K562 (cell line): ENCODE results near the gene NAPA. TPM values are rescaled to one million over a fixed set of nuclear protein-coding genes. Genes with fewer than 3 reads are reported as not detected.
A peak's percentile ranks its signal among the peaks of the same experiment; 100 is the strongest.

Experiments
- ID3 ChIP-seq, 2 experiments: fragments of 250-450 bp in 1 of 2; fragments of 450-650 bp in 1 of 2; sonication (Bioruptor Pico) in 1 of 2; IDR thresholded peaks; 2 replicates each; pipeline versions ENCODE4 v1.6.1 to v1.8.0; 2016 to 2021; ENCODE audit warnings: mild to moderate bottlenecking in 2 of 2, moderate library complexity in 2 of 2, missing compliant biosample characterization in 1 of 2, missing genetic modification characterization in 1 of 2
- IRF2 ChIP-seq: sonication (generic); formaldehyde crosslinking; IDR thresholded peaks from 2 replicates; pipeline ENCODE4 v1.8.1; 2022; ENCODE audit warnings: mild to moderate bottlenecking, missing genetic modification reagents
- JUND ChIP-seq, 2 experiments: IDR thresholded peaks; 2 replicates in 1 of 2; 3 replicates in 1 of 2; pipeline ENCODE4 v1.6.1; 2011; ENCODE audit warnings: borderline replicate concordance in 2 of 2, low read depth in 2 of 2, low read length in 2 of 2, improper control_type of control experiment in 1 of 2, missing biosample characterization in 1 of 2, missing genetic modification characterization in 1 of 2, missing genetic modification reagents in 1 of 2
- MBD1 ChIP-seq: fragments of 250-450 bp; sonication (Bioruptor Pico); IDR thresholded peaks from 2 replicates; pipeline ENCODE4 v1.8.0; 2022; ENCODE audit warnings: inconsistent platforms
- MBD2 ChIP-seq: sonication (generic); IDR thresholded peaks from 2 replicates; pipeline ENCODE4 v1.6.1; 2016; ENCODE audit warnings: low read depth, borderline replicate concordance
- NR4A1 ChIP-seq, 2 experiments: fragments of 250-450 bp in 1 of 2; fragments of 450-650 bp in 1 of 2; sonication (Bioruptor Pico) in 1 of 2; IDR thresholded peaks; 2 replicates each; pipeline versions ENCODE4 v1.4.0 to v1.6.1; 2016 to 2020; ENCODE audit warnings: mild to moderate bottlenecking in 2 of 2, missing compliant biosample characterization in 1 of 2, missing genetic modification characterization in 1 of 2, moderate library complexity in 1 of 2
- RERE ChIP-seq: sonication (generic); formaldehyde crosslinking; IDR thresholded peaks from 2 replicates; pipeline ENCODE4 v1.8.0; 2023; ENCODE audit warnings: missing genetic modification reagents, mild to moderate bottlenecking, borderline replicate concordance
- SAFB ChIP-seq: fragments of 200-400 bp; formaldehyde crosslinking; IDR thresholded peaks from 2 replicates; pipeline ENCODE4 v1.6.1; 2017; ENCODE audit warnings: low read depth, low read length, borderline replicate concordance
- STAG1 ChIP-seq: sonication (generic); formaldehyde crosslinking; IDR thresholded peaks from 2 replicates; pipeline ENCODE4 v1.5.0; 2020; ENCODE audit warnings: missing genetic modification reagents, borderline replicate concordance
- TBL1XR1 ChIP-seq, 2 experiments: IDR thresholded peaks; 2 replicates each; pipeline ENCODE4 v1.6.1; 2012; ENCODE audit warnings: improper control_type of control experiment in 2 of 2, low read length in 2 of 2, mild to moderate bottlenecking in 1 of 2
- ZBTB1 ChIP-seq: sonication (generic); formaldehyde crosslinking; IDR thresholded peaks from 2 replicates; pipeline ENCODE4 v1.8.1; 2023; ENCODE audit warnings: missing genetic modification reagents, low read depth, mild to moderate bottlenecking, borderline replicate concordance
- ZBTB5 ChIP-seq: fragments of 450-650 bp; IDR thresholded peaks from 2 replicates; pipeline ENCODE4 v1.6.1; 2017; ENCODE audit warnings: antibody characterized with exemption
- polyA plus RNA-seq, 8 experiments: library from polyadenylated mRNA; depleted of rRNA in 4 of 8; stranded (reverse) in 5 of 8; unstranded in 3 of 8; fragments of >200 nt; fragmentation: Nextera tagmentation in 2 of 8; fragmentation: Illumina TruSeq in 1 of 8; extraction: Ambion mirVana in 2 of 8; extraction: Trizol in 1 of 8; gene quantifications; 2 replicates each; pipeline versions ENCODE4 v1.2.1 to v1.2.3, GENCODE V29; 2011 to 2014; ENCODE audit warnings: inconsistent platforms in 1 of 8, missing spikeins in 1 of 8
- total RNA-seq, 7 experiments: library from RNA; depleted of rRNA in 6 of 7; stranded (reverse); fragments of >200 nt in 6 of 7; fragmentation: Illumina TruSeq in 2 of 7; extraction: Trizol in 2 of 7; gene quantifications; 2 replicates each; pipeline versions ENCODE4 v1.2.1 to v1.2.3, GENCODE V29; 2011 to 2021; ENCODE audit warnings: low replicate concordance in 1 of 7

NAPA gene
- total and polyA plus RNA-seq, 9 of the 15 experiments (the other 6 are each of a cell fraction or from before 2014, with no cell fraction given), result 5.4 to 98.6 (median 77.5) TPM

GRCh38 chr19:47447470-47448359 is 67.1 kb downstream of the NAPA start (continued):
- TF ChIP-seq MBD1 (CRISPR knock-in tag) (peak; percentile 67; the same call in 1 of the 2 replicates), RERE (peak; percentile 76; the same call in 1 of the 2 replicates), TBL1XR1 (IDR thresholded peaks at IDR 0.05; ENCODE audit: low read length in 2 of 2) (no peak), JUND (IDR thresholded peaks at IDR 0.05; ENCODE audit: borderline replicate concordance, low read depth, low read length) (0 out of 2 replicates have a peak, but pooled peaks have one; percentile 23), JUND (tag; IDR thresholded peaks at IDR 0.05; ENCODE audit: borderline replicate concordance, low read depth, low read length) (no peak; the same call in 2 of the 3 replicates), IRF2 (CRISPR knock-in tag) (0 out of 2 replicates have a peak, but pooled peaks have one; percentile 78), SAFB (0 out of 2 replicates have a peak, but pooled peaks have one; percentile 44), MBD2 (0 out of 2 replicates have a peak, but pooled peaks have one; percentile 4), ID3 (CRISPR knock-in tag; IDR thresholded peaks at IDR 0.05) (no peak), ID3 (tag; IDR thresholded peaks at IDR 0.05) (peak; percentile 59), NR4A1 (CRISPR knock-in tag; IDR thresholded peaks at IDR 0.05) (0 out of 2 replicates have a peak, but pooled peaks have one; percentile 25), NR4A1 (tag; IDR thresholded peaks at IDR 0.05) (no peak), ZBTB5 (no peak), STAG1 (0 out of 2 replicates have a peak, but pooled peaks have one; percentile 5), ZBTB1 (peak; percentile 61; the same call in 1 of the 2 replicates)
